GM23338 (cell line): ENCODE results near the gene C19orf25. TPM values are rescaled to one million over a fixed set of nuclear protein-coding genes. Genes with fewer than 3 reads are reported as not detected.

Experiments
- ATAC-seq: fragments of 200-7000 bp; cut with Tn5 transposase; 3 replicates; pipeline ENCODE4 v1.9.1; 2020
- DNase-seq: peaks from one replicate; pipeline ENCODE4 v3.0.0-alpha.2; 2015; ENCODE audit warnings: low spot score
- H2AFZ ChIP-seq: fragments of 200-600 bp; sonication (generic); 2 replicates; pipeline ENCODE4 v1.8.0; 2016; ENCODE audit warnings: antibody characterized with exemption, mild to moderate bottlenecking, moderate library complexity
- H3F3A ChIP-seq: fragments of 200-600 bp; sonication (generic); replicated peaks from 2 replicates; pipeline ENCODE4 v1.8.0; 2017; ENCODE audit warnings: antibody characterized with exemption, mixed run types, low read depth
- H3K27ac ChIP-seq: fragments of 200-600 bp; sonication (generic); 2 replicates; pipeline ENCODE4 v1.6.1; 2016; ENCODE audit warnings: low read depth
- H3K27me3 ChIP-seq: fragments of 200-600 bp; sonication (generic); 2 replicates; pipeline ENCODE4 v1.8.0; 2016; ENCODE audit warnings: mild to moderate bottlenecking, mixed run types, moderate library complexity; ENCODE audit not compliant: insufficient read depth
- H3K36me3 ChIP-seq: fragments of 200-600 bp; sonication (generic); 2 replicates; pipeline ENCODE4 v1.8.0; 2016; ENCODE audit warnings: mild to moderate bottlenecking; ENCODE audit not compliant: insufficient read depth
- H3K4me1 ChIP-seq: fragments of 200-600 bp; sonication (generic); 2 replicates; pipeline ENCODE4 v1.8.0; 2016; ENCODE audit warnings: mild to moderate bottlenecking, moderate library complexity; ENCODE audit not compliant: insufficient read depth
- H3K4me2 ChIP-seq: fragments of 200-600 bp; sonication (generic); 2 replicates; pipeline ENCODE4 v1.7.1; 2017; ENCODE audit warnings: mixed run types
- H3K4me3 ChIP-seq: fragments of 200-600 bp; sonication (generic); 2 replicates; pipeline ENCODE4 v1.6.1; 2016; ENCODE audit warnings: mixed run types
- H3K79me2 ChIP-seq: fragments of 200-600 bp; sonication (generic); replicated peaks from 2 replicates; pipeline ENCODE4 v1.8.0; 2017; ENCODE audit warnings: mild to moderate bottlenecking; ENCODE audit not compliant: insufficient read depth
- H3K9me2 ChIP-seq: fragments of 200-600 bp; sonication (generic); 2 replicates; pipeline ENCODE4 v1.8.0; 2017; ENCODE audit not compliant: insufficient read depth
- H4K20me1 ChIP-seq: fragments of 200-600 bp; sonication (generic); replicated peaks from 2 replicates; pipeline ENCODE4 v1.8.0; 2017; ENCODE audit warnings: mild to moderate bottlenecking; ENCODE audit not compliant: insufficient read depth
- H3K27ac Mint-ChIP-seq: 2 replicates; pipeline ENCODE4 v1.8.0; 2020; ENCODE audit warnings: inconsistent platforms, mild to moderate bottlenecking, moderate library complexity, mixed read lengths
- H3K27me3 Mint-ChIP-seq: 3 replicates; pipeline ENCODE4 v1.8.0; 2022; ENCODE audit warnings: low read depth, mild to moderate bottlenecking, moderate library complexity, mixed read lengths, inconsistent platforms; ENCODE audit not compliant: insufficient read depth, poor library complexity
- H3K36me3 Mint-ChIP-seq: 3 replicates; pipeline ENCODE4 v1.8.0; 2021; ENCODE audit warnings: low read depth, mild to moderate bottlenecking, inconsistent platforms, moderate library complexity, mixed read lengths
- H3K4me1 Mint-ChIP-seq: 3 replicates; pipeline ENCODE4 v1.8.0; 2020; ENCODE audit warnings: mild to moderate bottlenecking, inconsistent platforms, mixed read lengths
- H3K4me3 Mint-ChIP-seq: 3 replicates; pipeline ENCODE4 v1.8.0; 2021; ENCODE audit warnings: moderate library complexity, mild to moderate bottlenecking, inconsistent platforms, mixed read lengths
- H3K9me3 Mint-ChIP-seq: 3 replicates; pipeline ENCODE4 v1.8.0; 2020; ENCODE audit warnings: moderate library complexity, mild to moderate bottlenecking, inconsistent platforms, mixed read lengths
- CREB1 ChIP-seq: fragments of 250-450 bp; sonication (Bioruptor Pico); IDR thresholded peaks from 2 replicates; pipeline ENCODE4 v1.5.0; 2020; ENCODE audit warnings: low read depth, mild to moderate bottlenecking, moderate library complexity
- ETS1 ChIP-seq: IDR thresholded peaks from 2 replicates; pipeline ENCODE4 v1.6.1; 2016; ENCODE audit warnings: antibody characterized with exemption
- EZH2phosphoT487 ChIP-seq: fragments of 200-600 bp; sonication (generic); IDR thresholded peaks from one replicate; pipeline ENCODE4 v1.8.1; 2018; ENCODE audit warnings: antibody characterized with exemption; ENCODE audit not compliant: unreplicated experiment
- JUNB ChIP-seq: IDR thresholded peaks from one replicate; pipeline ENCODE4 v1.6.1; 2016; ENCODE audit warnings: antibody characterized with exemption; ENCODE audit not compliant: unreplicated experiment
- POLR2AphosphoS5 ChIP-seq: IDR thresholded peaks from 2 replicates; pipeline ENCODE4 v1.6.1; 2016; ENCODE audit warnings: antibody characterized with exemption, low read depth
- STAT1 ChIP-seq: IDR thresholded peaks from one replicate; pipeline ENCODE4 v1.6.1; 2016; ENCODE audit warnings: antibody characterized with exemption; ENCODE audit not compliant: unreplicated experiment
- ZNF114 ChIP-seq: fragments of 250-450 bp; sonication (Bioruptor Pico); IDR thresholded peaks from 2 replicates; pipeline ENCODE4 v1.5.0; 2020; ENCODE audit warnings: mild to moderate bottlenecking, moderate library complexity
- ZNF331 ChIP-seq: fragments of 250-450 bp; sonication (Bioruptor Pico); IDR thresholded peaks from 2 replicates; pipeline ENCODE4 v1.5.0; 2020; ENCODE audit warnings: low read depth, mild to moderate bottlenecking, moderate library complexity
- polyA plus RNA-seq: library from polyadenylated mRNA; unstranded; fragments of >200 nt; fragmentation: Nextera tagmentation; extraction: Ambion mirVana; gene quantifications from 2 replicates; pipeline ENCODE4 v1.2.1, GENCODE V29; 2016
- total RNA-seq: library from RNA; depleted of rRNA; stranded (reverse); fragments of >200 nt; shearing (Covaris generic); gene quantifications from 2 replicates; pipeline ENCODE4 v1.2.3, GENCODE V29; 2014
- TF ChIP-seq, protein P1 (sequence below), 2 experiments: fragments of 200-600 bp in 1 of 2; sonication (generic) in 1 of 2; conservative IDR thresholded peaks; 2 replicates each; pipeline versions ENCODE4 v1.5.1 to v1.6.1; 2016 to 2017; ENCODE audit warnings: antibody characterized with exemption in 2 of 2, low read depth in 2 of 2, mild to moderate bottlenecking in 2 of 2, moderate library complexity in 1 of 2

Gene C19orf25
- total and polyA plus RNA-seq, 2 experiments from 2014 or later, result 43.5 to 61.1 TPM

DNA sequence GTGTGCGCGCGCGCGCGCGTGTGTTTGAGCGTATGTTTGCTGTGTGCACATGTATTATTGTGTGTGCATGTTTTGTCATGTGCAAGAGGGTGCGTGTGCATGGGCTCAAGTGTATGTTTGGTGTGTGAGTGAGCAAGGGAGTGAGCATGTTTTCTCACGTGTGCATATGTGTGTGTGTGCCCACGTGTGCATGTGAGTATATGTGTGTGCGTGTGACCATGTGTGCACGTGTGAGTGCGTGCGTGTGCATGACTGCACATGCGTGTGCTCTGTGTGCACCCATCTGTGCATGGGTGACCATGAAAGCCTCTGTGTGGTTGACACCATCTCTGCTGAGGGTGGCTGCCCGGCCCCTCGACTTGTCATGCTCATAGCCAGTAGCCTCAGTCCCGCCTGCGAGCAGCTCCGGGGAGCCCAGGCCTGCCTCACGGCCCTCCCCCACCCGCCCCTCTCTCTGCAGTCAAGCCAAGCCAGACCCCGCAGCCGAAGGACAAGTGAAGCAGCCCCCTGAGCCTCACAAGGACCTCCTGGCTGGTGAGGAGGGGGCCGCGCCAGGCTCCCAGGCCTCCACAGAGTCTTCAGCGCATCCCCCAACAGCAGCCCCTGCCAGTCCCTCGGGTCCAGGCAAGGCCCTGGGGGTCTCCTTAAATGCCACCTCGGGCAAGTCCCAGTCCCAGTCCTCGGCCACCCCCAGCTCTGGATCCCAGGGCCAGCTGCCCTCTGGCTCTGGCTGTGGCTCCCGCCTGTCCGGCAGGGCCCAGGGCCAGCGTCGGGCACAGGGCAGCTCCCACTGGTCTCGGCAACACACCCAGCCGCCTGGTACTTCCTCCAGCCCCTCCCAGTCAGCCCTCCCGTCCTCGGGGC, 17.9 kb upstream of the C19orf25 start:
- H3K36me3 Mint-ChIP-seq, result no peaks in the 10 kb centered on the region; the same call in 2 of the 3 replicates
- H3K27ac Mint-ChIP-seq, result no peak overlapping the region
- DNase-seq (no peak), ATAC-seq (no peak)
- Histone ChIP-seq H4K20me1 (no peaks in the 10 kb centered on the region), H3K36me3 (no peaks in the 10 kb centered on the region), H3K9me2 (no peaks in the 10 kb centered on the region), H3K4me2 (no peak overlapping the region), H3F3A (0 out of 2 replicates have a peak, but pooled peaks cover 4% of the 10 kb centered on the region), H3K79me2 (no peaks in the 10 kb centered on the region), H3K4me1 (no peaks in the 10 kb centered on the region), H3K27me3 (peaks cover 7% of the 10 kb centered on the region), H3K4me3 (no peak overlapping the region), H3K27ac (no peak overlapping the region), H2AFZ (no peak overlapping the region)
- peaks cover 15% of the 10 kb centered on the region; the same call in 2 of the 3 replicates for H3K9me3 Mint-ChIP-seq
- no peak overlapping the region; the same call in 2 of the 3 replicates for H3K4me3 Mint-ChIP-seq
- peaks cover under 1% of the 10 kb centered on the region; the same call in 2 of the 3 replicates for H3K4me1 Mint-ChIP-seq
- H3K27me3 Mint-ChIP-seq, result peaks cover 20% of the 10 kb centered on the region
- TF ChIP-seq CREB1 (no peak), ZNF114 (CRISPR knock-in tag) (no peak), STAT1 (no peak)
- TF ChIP-seq, protein P1, sequence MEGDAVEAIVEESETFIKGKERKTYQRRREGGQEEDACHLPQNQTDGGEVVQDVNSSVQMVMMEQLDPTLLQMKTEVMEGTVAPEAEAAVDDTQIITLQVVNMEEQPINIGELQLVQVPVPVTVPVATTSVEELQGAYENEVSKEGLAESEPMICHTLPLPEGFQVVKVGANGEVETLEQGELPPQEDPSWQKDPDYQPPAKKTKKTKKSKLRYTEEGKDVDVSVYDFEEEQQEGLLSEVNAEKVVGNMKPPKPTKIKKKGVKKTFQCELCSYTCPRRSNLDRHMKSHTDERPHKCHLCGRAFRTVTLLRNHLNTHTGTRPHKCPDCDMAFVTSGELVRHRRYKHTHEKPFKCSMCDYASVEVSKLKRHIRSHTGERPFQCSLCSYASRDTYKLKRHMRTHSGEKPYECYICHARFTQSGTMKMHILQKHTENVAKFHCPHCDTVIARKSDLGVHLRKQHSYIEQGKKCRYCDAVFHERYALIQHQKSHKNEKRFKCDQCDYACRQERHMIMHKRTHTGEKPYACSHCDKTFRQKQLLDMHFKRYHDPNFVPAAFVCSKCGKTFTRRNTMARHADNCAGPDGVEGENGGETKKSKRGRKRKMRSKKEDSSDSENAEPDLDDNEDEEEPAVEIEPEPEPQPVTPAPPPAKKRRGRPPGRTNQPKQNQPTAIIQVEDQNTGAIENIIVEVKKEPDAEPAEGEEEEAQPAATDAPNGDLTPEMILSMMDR (conservative IDR thresholded peaks at IDR 0.05; ENCODE audit: low read depth in 2 of 2), result no peak

GRCh38 chr19:1495799-1496713, 17.0 kb upstream of the C19orf25 start:
- TF ChIP-seq, protein P1 (conservative IDR thresholded peaks at IDR 0.05; ENCODE audit: low read depth in 2 of 2), result no peak
- TF ChIP-seq JUNB (no peak), ZNF331 (no peak), ZNF114 (CRISPR knock-in tag) (no peak), POLR2AphosphoS5 (no peak), ETS1 (no peak), EZH2phosphoT487 (no peak), CREB1 (no peak)
- Mint-ChIP-seq H3K9me3 (peaks cover 12% of the 10 kb centered on the region; the same call in 2 of the 3 replicates), H3K4me1 (peaks cover 5% of the 10 kb centered on the region), H3K4me3 (no peak overlapping the region; the same call in 2 of the 3 replicates), H3K27ac (no peak overlapping the region), H3K27me3 (peaks cover 22% of the 10 kb centered on the region), H3K36me3 (no peaks in the 10 kb centered on the region; the same call in 2 of the 3 replicates)
- Histone ChIP-seq H3K79me2 (no peaks in the 10 kb centered on the region), H3K4me2 (no peak overlapping the region), H3F3A (0 out of 2 replicates have a peak, but pooled peaks cover 2% of the 10 kb centered on the region), H3K36me3 (no peaks in the 10 kb centered on the region), H3K27ac (no peak overlapping the region), H4K20me1 (no peaks in the 10 kb centered on the region), H3K4me3 (no peak overlapping the region), H3K27me3 (peaks cover 14% of the 10 kb centered on the region), H3K9me2 (no peaks in the 10 kb centered on the region), H2AFZ (no peak overlapping the region), H3K4me1 (no peaks in the 10 kb centered on the region)
- ATAC-seq, result peak; percentile 17; the same call in 2 of the 3 replicates
- DNase-seq, result no peak
